Muscle of leg (tissue), 11 donors: ENCODE measurements around the gene FLVCR1. TPM values are rescaled to one million over a fixed set of nuclear protein-coding genes. Genes with fewer than 3 reads are reported as not detected.
"Not testable (repeated sequence)": the region's sequence is repeated elsewhere in the genome, so short reads cannot be mapped to it uniquely, and the experiment has no call there.

Source experiments
- DNase-seq: peaks from one replicate; pipeline ENCODE4 v3.0.0; 2013
- H3K27ac ChIP-seq: one replicate; pipeline ENCODE4 v1.5.1; 2013; ENCODE audit warnings: mild to moderate bottlenecking, low read length, control low read depth
- H3K27me3 ChIP-seq: one replicate; pipeline ENCODE4 v1.6.1; 2013; ENCODE audit warnings: low read length; ENCODE audit not compliant: control insufficient read depth, insufficient read depth
- H3K36me3 ChIP-seq: one replicate; pipeline ENCODE4 v1.6.1; 2013; ENCODE audit warnings: low read length; ENCODE audit not compliant: control insufficient read depth, insufficient read depth
- H3K4me1 ChIP-seq: one replicate; pipeline ENCODE4 v1.6.1; 2013; ENCODE audit warnings: low read length; ENCODE audit not compliant: control insufficient read depth, insufficient read depth
- H3K4me3 ChIP-seq: one replicate; pipeline ENCODE4 v1.5.1; 2013; ENCODE audit warnings: low read length, control low read depth
- H3K9me3 ChIP-seq: replicated peaks from 2 replicates; pipeline ENCODE4 v1.6.1; 2013; ENCODE audit warnings: low read depth, low read length; ENCODE audit not compliant: control insufficient read depth
- WGBS: methylation state at CpG from one replicate; pipeline ENCODE4 v1.1.5; 2013; ENCODE audit warnings: missing lambda C conversion rate; ENCODE audit not compliant: insufficient coverage; 5-methylcytosine and 5-hydroxymethylcytosine counted together
- polyA plus RNA-seq, 8 donors: library from polyadenylated mRNA; unstranded; fragments of 120-200 nt; gene quantifications; one replicate each; pipeline versions ENCODE4 v1.2.1 to v1.2.3, GENCODE V29; 2013; ENCODE audit warnings: inconsistent platforms in 1 of 8, low replicate concordance in 1 of 8; ENCODE audit not compliant: insufficient read length in 8 of 8, insufficient read depth in 1 of 8
- total RNA-seq: library from RNA; stranded (reverse); fragments of 120-200 nt; gene quantifications from one replicate; pipeline ENCODE4 v1.2.4, GENCODE V29; 2013

Gene FLVCR1
- total and polyA plus RNA-seq, 9 donors: 5.7 to 8.4 (median 6.1) TPM

DNA sequence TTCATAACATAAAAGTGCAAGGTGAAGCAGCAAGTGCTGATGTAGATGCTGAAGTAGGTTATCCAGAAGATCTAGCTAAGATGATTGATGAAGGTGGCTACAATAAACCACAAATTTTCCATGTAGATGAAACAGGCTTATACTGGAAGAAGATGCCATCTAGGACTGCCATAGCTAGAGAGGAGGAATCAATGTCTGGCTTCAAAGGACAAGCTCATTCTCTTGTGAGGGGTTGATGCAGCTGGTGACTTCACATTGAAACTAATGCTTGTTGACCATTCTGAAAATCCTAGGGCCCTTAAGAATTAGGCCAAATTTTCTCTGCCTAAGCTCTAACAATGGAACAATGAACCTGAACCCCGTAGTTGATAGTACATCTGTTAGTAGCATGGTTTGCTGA lies 34.0 kb downstream of the FLVCR1 start:
- Histone ChIP-seq H3K9me3 (no peaks in the 10 kb centered on the region), H3K36me3 (peaks cover 40% of the 10 kb centered on the region), H3K27ac (no peak overlapping the region), H3K4me1 (no peaks in the 10 kb centered on the region), H3K4me3 (no peak overlapping the region), H3K27me3 (no peaks in the 10 kb centered on the region)
- WGBS: no CpG with 5 or more reads among the region's 1 CpG
- no peak for DNase-seq

DNA sequence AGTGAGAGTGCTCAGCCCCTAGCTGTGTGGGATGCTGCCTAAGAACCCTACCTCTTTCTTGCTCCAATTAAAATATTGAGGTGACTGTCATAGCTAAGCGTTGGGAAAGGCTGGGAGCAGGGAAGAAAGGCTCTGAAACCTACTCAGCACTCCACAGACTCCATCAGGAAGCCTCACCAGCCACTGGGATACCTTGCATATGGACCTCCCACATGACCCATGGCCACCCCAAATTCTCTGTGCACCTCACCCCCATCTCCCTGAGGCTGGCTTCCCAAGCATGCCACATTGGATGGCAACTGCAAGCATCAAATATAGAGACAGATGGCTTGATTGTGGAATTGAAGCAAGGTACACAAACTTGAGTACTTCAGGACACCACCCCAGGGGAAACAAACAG lies 41.8 kb downstream of the FLVCR1 start:
- H3K9me3 ChIP-seq: peaks cover 12% of the 10 kb centered on the region
- H3K4me3 ChIP-seq: no peak overlapping the region
- H3K4me1 ChIP-seq: no peaks in the 10 kb centered on the region
- no peak overlapping the region for H3K27ac ChIP-seq
- no peak for DNase-seq
- WGBS: no CpG with 5 or more reads among the region's 1 CpG
- H3K36me3 ChIP-seq: peaks cover 15% of the 10 kb centered on the region
- no peaks in the 10 kb centered on the region for H3K27me3 ChIP-seq

DNA sequence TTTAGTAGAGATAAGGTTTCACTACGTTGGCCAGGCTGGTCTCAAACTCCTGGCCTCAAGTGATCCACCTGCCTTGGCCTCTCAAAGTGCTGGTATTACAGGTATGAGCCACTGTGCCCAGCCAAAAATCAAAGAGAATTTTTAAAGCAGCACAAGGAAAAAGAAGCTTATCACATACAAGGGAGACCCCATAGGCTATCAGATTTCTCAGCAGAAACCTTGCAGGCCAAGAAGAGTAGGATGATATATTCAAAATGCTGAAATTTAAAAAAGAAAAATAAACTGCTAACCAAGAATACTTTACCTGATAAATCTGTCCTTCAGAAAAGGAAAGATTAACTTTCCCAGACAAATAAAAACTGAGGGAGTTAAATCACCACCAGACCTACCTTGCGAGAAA lies 43.2 kb downstream of the FLVCR1 start:
- Histone ChIP-seq H3K27ac (no peak overlapping the region), H3K36me3 (peaks cover 12% of the 10 kb centered on the region), H3K4me1 (no peaks in the 10 kb centered on the region), H3K9me3 (peaks cover 12% of the 10 kb centered on the region), H3K27me3 (no peaks in the 10 kb centered on the region), H3K4me3 (no peak overlapping the region)
- no peak for DNase-seq
- no CpG with 5 or more reads among the region's 2 CpGs for WGBS

DNA sequence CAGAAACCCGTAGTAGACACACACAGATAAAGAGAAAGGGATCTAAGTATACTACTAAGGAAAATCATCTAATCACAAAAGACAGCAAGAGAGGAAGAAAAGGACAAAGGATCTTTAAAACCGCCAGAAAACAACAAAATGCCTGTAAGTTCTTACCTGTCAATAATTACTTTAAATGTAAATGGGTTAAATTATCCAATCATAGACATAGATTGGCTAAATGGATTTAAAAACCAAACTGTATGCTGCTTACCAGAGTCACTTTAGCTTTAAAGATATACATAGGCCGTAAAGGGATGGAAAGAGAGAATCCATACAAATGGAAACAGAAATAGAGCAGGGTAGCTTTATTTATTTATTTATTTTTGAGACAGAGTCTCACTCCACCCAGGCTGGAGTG lies 44.0 kb downstream of the FLVCR1 start:
- Histone ChIP-seq H3K4me1 (no peaks in the 10 kb centered on the region), H3K36me3 (peaks cover 12% of the 10 kb centered on the region), H3K4me3 (no peak overlapping the region), H3K9me3 (peaks cover 12% of the 10 kb centered on the region), H3K27me3 (no peaks in the 10 kb centered on the region), H3K27ac (no peak overlapping the region)
- no peak for DNase-seq
- WGBS: no CpG with 5 or more reads among the region's 3 CpGs

DNA sequence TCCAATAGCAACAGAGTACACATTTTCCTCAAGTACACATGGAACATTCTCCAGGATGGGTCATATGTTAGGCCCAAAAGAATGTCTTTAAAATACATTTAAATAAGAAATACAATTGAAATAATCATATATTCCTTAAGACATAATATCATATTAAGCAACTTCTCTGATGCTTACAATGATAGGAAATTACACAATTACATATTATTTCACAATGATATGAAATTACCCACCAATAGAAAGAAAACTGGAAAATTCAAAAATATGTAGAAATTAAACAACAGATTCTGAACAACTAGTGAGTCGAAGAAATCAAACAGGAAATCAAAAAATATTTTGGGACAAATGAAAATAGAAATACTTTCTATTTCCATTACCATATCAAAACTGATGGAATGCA lies 45.6 kb downstream of the FLVCR1 start:
- H3K27me3 ChIP-seq: no peaks in the 10 kb centered on the region
- no CpG with 5 or more reads among the region's 1 CpG for WGBS
- DNase-seq: no peak
- no peak overlapping the region for H3K27ac ChIP-seq
- no peaks in the 10 kb centered on the region for H3K4me1 ChIP-seq
- H3K36me3 ChIP-seq: peaks cover 8% of the 10 kb centered on the region
- no peak overlapping the region for H3K4me3 ChIP-seq
- peaks cover 12% of the 10 kb centered on the region for H3K9me3 ChIP-seq

DNA sequence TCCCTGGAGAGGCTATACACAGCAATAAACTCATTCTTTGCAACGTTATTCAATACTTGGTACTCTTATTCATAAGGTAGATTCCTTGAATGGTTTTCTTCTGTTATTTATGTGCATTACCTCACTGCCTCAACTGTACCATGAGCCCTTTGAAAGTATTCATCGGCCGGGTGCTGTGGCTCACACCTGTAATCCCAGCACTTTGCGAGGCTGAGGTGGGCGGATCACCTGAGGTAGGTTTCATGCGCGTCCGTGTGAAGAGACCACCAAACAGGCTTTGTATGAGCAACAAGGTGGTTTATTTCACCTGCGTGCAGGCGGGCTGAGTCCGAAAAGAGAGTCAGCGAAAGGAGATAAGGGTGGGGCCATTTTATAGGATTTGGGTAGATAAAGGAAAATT lies 50.0 kb downstream of the FLVCR1 start:
- H3K27me3 ChIP-seq, H3K9me3 ChIP-seq, H3K27ac ChIP-seq, H3K4me1 ChIP-seq, H3K4me3 ChIP-seq, H3K36me3 ChIP-seq, DNase-seq: not testable (repeated sequence)
- WGBS: 79% methylated on average over 11 of the region's 12 CpGs

DNA sequence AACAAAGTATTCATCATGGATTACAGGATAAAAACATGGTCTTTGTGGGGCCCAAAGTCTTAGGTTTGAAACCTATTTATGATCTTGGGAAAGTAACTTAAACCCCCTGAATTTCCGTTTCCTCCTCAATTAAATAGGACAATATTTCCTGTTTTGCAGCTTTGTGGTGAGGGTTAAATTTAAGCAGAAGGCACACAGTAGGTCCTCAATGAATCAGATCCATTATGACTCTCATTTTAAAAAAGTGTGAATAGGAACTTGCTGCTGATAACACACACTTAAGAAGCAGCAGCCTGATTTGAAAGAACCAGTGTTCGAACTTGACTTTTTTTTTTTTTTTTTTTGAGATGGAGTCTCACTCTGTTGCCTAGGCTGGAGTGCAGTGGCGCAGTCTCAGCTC lies 50.9 kb downstream of the FLVCR1 start:
- Histone ChIP-seq H3K27me3 (no peaks in the 10 kb centered on the region), H3K36me3 (no peaks in the 10 kb centered on the region), H3K27ac (no peak overlapping the region), H3K9me3 (no peaks in the 10 kb centered on the region), H3K4me1 (no peaks in the 10 kb centered on the region), H3K4me3 (no peak overlapping the region)
- DNase-seq: no peak
- no CpG with 5 or more reads among the region's 3 CpGs for WGBS

DNA sequence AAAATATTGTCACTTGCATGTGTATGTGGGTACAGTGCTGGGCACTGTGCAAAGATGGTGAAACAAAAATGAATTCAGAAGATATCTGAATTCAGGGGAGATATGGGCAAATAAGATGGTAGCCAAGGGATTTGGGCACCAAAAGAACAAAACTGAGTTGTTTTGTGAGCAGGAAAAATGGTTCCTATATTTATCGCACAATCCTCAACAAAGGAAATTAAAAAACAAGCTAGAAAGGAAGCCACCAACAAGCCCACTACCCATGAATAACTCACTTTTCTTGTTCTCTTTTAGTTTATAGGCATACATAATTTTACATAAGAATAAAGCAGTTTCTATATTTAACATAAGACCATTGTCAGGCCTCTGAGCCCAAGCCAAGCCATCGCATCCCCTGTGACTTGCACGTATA lies 51.6 kb downstream of the FLVCR1 start:
- H3K4me3 ChIP-seq: no peak overlapping the region
- WGBS: no CpG with 5 or more reads among the region's 3 CpGs
- no peaks in the 10 kb centered on the region for H3K9me3 ChIP-seq
- no peak overlapping the region for H3K27ac ChIP-seq
- no peaks in the 10 kb centered on the region for H3K27me3 ChIP-seq
- no peaks in the 10 kb centered on the region for H3K4me1 ChIP-seq
- no peak for DNase-seq
- no peaks in the 10 kb centered on the region for H3K36me3 ChIP-seq

DNA sequence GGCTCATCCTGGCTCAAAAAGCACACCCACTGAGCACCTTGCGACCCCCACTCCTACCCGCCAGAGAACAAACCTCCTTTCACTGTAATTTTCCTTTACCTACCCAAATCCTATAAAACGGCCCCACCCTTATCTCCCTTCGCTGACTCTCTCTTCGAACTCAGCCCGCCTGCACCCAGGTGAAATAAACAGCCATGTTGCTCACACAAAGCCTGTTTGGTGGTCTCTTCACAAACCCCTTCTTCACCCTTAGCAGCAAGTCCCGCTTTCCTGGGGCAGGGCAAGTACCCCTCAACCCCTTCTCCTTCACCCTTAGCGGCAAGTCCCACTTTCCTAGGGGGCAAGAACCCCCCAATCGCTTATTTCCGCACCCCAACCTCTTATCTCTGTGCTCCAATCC lies 52.1 kb downstream of the FLVCR1 start:
- H3K27ac ChIP-seq, H3K9me3 ChIP-seq, H3K4me3 ChIP-seq, H3K4me1 ChIP-seq, H3K27me3 ChIP-seq, H3K36me3 ChIP-seq, DNase-seq: not testable (repeated sequence)
- WGBS: 72% methylated on average over 8 of the region's 10 CpGs

DNA sequence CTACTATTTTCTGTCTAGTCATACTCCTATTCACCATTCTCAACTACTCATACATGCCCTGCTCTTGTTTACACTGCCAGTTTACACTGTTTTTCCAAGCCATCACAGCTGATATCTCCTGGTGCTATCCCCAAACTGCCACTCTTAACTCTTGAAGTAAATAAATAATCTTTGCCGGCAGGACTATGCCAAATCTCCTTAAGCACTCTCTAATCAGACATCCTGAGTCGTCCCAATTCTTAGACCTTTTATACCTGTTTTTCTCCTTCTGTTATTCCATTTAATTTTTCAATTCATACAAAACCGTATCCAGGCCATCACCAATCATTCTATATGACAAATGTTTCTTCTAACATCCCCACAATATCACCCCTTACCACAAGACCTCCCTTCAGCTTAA lies 55.6 kb downstream of the FLVCR1 start:
- not testable (repeated sequence) for H3K4me3 ChIP-seq, H3K27ac ChIP-seq, DNase-seq, H3K9me3 ChIP-seq, H3K36me3 ChIP-seq, H3K27me3 ChIP-seq
- H3K4me1 ChIP-seq: peaks cover 25% of the 10 kb centered on the region
- no CpG with 5 or more reads among the region's 3 CpGs for WGBS

DNA sequence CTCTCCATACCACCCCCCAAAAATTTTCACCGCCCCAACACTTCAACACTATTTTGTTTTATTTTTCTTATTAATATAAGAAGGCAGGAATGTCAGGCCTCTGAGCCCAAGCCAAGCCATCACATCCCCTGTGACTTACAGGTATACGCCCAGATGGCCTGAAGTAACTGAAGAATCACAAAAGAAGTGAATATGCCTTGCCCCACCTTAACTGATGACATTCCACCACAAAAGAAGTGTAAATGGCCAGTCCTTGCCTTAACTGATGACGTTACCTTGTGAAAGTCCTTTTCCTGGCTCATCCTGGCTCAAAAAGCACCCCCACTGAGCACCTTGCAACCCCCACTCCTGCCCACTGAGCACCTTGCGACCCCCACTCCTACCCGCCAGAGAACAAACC lies 56.0 kb downstream of the FLVCR1 start:
- H3K9me3 ChIP-seq, H3K27me3 ChIP-seq, H3K36me3 ChIP-seq, H3K4me3 ChIP-seq, DNase-seq, H3K27ac ChIP-seq: not testable (repeated sequence)
- H3K4me1 ChIP-seq: peaks cover 25% of the 10 kb centered on the region
- no CpG with 5 or more reads among the region's 5 CpGs for WGBS
